HCT116 (cell line): Measurements from ENCODE around the gene ATP6V1G3. TPM values are rescaled to one million over a fixed set of nuclear protein-coding genes. Genes with fewer than 3 reads are reported as not detected.

Experiments
- ATAC-seq: fragments of 200-7000 bp; cut with Tn5 transposase; 2 replicates; pipeline ENCODE4 v1.9.1; 2020; ENCODE audit warnings: mild to moderate bottlenecking, moderate library complexity
- BruUV-seq: library from RNA; stranded (reverse); fragments of 400-500 nt; replicated peaks from 2 replicates; lab custom pipeline; 2021; lab: Mats Ljungman, UMichigan
- CTCF ChIA-PET: fragments of 300-600 bp; sonication (Branson Sonifier 250); formaldehyde crosslinking; loops from one replicate; lab custom pipeline; 2021; ENCODE audit warnings: antibody characterized with exemption; lab: Charles Lee
- POLR2A ChIA-PET: fragments of 300-600, 350-600 bp; sonication (Branson Sonifier 250); formaldehyde crosslinking; loops from one replicate; lab custom pipeline; 2021; ENCODE audit warnings: antibody characterized with exemption; lab: Charles Lee
- RAD21 ChIA-PET, 2 experiments: fragments of 300-600 bp; sonication (Branson Sonifier 250); formaldehyde crosslinking; loops; one replicate each; lab custom pipeline; 2023; ENCODE audit warnings: low total read pairs in 2 of 2; ENCODE audit not compliant: uncharacterized antibody in 2 of 2, unreplicated experiment in 2 of 2, low non-redundant PET in 1 of 2; lab: Charles Lee
- DNase-seq: peaks from one replicate; pipeline ENCODE4 v3.0.0-alpha.2; 2010; ENCODE audit warnings: low read depth, low spot score
- H2AFZ ChIP-seq: fragments of 200-600 bp; shearing (Covaris generic), sonication (generic); 2 replicates; pipeline ENCODE4 v1.6.1; 2017; ENCODE audit warnings: low read depth, mixed run types, mixed read lengths, antibody characterized with exemption, low read length; ENCODE audit not compliant: poor library complexity, severe bottlenecking
- H3K27ac ChIP-seq: 2 replicates; pipeline ENCODE4 v1.5.1; 2012; ENCODE audit warnings: low read depth, low read length
- H3K27me3 ChIP-seq: fragments of 200-600 bp; sonication (generic); 2 replicates; pipeline ENCODE4 v1.6.1; 2016; ENCODE audit warnings: mixed run types, low read length, mixed read lengths; ENCODE audit not compliant: insufficient read depth
- H3K36me3 ChIP-seq, 2 experiments: fragments of 200-500 bp in 1 of 2; fragments of 200-600 bp in 1 of 2; sonication (Bioruptor generic) in 1 of 2; sonication (generic) in 1 of 2; 2 replicates each; pipeline versions ENCODE4 v1.5.1 to v1.6.1; 2014 to 2016; ENCODE audit warnings: low read length in 2 of 2, inconsistent platforms in 1 of 2, mixed read lengths in 1 of 2, mixed run types in 1 of 2; ENCODE audit not compliant: insufficient read depth in 2 of 2, control insufficient read depth in 1 of 2
- H3K4me1 ChIP-seq, 2 experiments: fragments of 200-600 bp in 1 of 2; sonication (generic) in 1 of 2; 2 replicates each; pipeline versions ENCODE4 v1.5.1 to v1.6.1; 2012 to 2017; ENCODE audit warnings: low read length in 2 of 2, inconsistent platforms in 1 of 2, mild to moderate bottlenecking in 1 of 2, mixed read lengths in 1 of 2, mixed run types in 1 of 2, moderate library complexity in 1 of 2; ENCODE audit not compliant: insufficient read depth in 2 of 2, control insufficient read depth in 1 of 2
- H3K4me2 ChIP-seq: fragments of 200-600 bp; sonication (generic); 2 replicates; pipeline ENCODE4 v1.6.1; 2017; ENCODE audit warnings: mixed run types, low read length, mixed read lengths
- H3K4me3 ChIP-seq, 2 experiments: fragments of 200-600 bp in 1 of 2; sonication (generic) in 1 of 2; replicated peaks in 1 of 2; 2 replicates each; pipeline ENCODE4 v1.5.1; 2011 to 2016; ENCODE audit warnings: low read length in 2 of 2, control low read depth in 1 of 2, low read depth in 1 of 2, mild to moderate bottlenecking in 1 of 2, mixed read lengths in 1 of 2, mixed run types in 1 of 2
- H3K79me2 ChIP-seq: fragments of 200-600 bp; sonication (generic); 2 replicates; pipeline ENCODE4 v1.6.1; 2017; ENCODE audit warnings: mild to moderate bottlenecking, mixed run types, low read length, moderate library complexity, mixed read lengths; ENCODE audit not compliant: insufficient read depth
- H3K9ac ChIP-seq: fragments of 200-600 bp; sonication (generic); 2 replicates; pipeline ENCODE4 v1.6.1; 2016; ENCODE audit warnings: low read length, mixed read lengths
- H3K9me2 ChIP-seq: fragments of 200-600 bp; sonication (generic), shearing (Covaris generic); 2 replicates; pipeline ENCODE4 v1.6.1; 2017; ENCODE audit warnings: mixed run types, mild to moderate bottlenecking, moderate library complexity; ENCODE audit not compliant: insufficient read depth
- H3K9me3 ChIP-seq, 2 experiments: fragments of 200-500 bp in 1 of 2; fragments of 200-600 bp in 1 of 2; sonication (Bioruptor generic) in 1 of 2; sonication (generic) in 1 of 2; 2 replicates each; pipeline ENCODE4 v1.6.1; 2014 to 2017; ENCODE audit warnings: low read length in 2 of 2, mixed read lengths in 2 of 2, inconsistent platforms in 1 of 2, low read depth in 1 of 2, mild to moderate bottlenecking in 1 of 2, mixed run types in 1 of 2, moderate library complexity in 1 of 2; ENCODE audit not compliant: control insufficient read depth in 1 of 2, insufficient read depth in 1 of 2
- H4K20me1 ChIP-seq: fragments of 200-600 bp; sonication (generic), shearing (Covaris generic); 2 replicates; pipeline ENCODE4 v1.6.1; 2017; ENCODE audit warnings: mixed run types, mild to moderate bottlenecking, moderate library complexity; ENCODE audit not compliant: insufficient read depth
- ELF1 ChIP-seq: IDR thresholded peaks from 2 replicates; pipeline ENCODE4 v1.6.1; 2012; ENCODE audit warnings: low read depth, borderline replicate concordance
- EZH2phosphoT487 ChIP-seq: fragments of 200-600 bp; IDR thresholded peaks from 2 replicates; pipeline ENCODE4 v1.6.1; 2018; ENCODE audit warnings: antibody characterized with exemption, borderline replicate concordance
- JUND ChIP-seq: IDR thresholded peaks from 2 replicates; pipeline ENCODE4 v1.6.1; 2012
- POLR2A ChIP-seq: IDR thresholded peaks from 2 replicates; pipeline ENCODE4 v1.7.0; 2011; ENCODE audit warnings: borderline replicate concordance; ENCODE audit not compliant: insufficient read depth, insufficient read length; ENCODE audit errors: extremely low read depth
- POLR2AphosphoS5 ChIP-seq: IDR thresholded peaks from 2 replicates; pipeline ENCODE4 v1.6.1; 2011; ENCODE audit warnings: mild to moderate bottlenecking, low read depth, low read length, moderate library complexity
- SRF ChIP-seq: IDR thresholded peaks from 2 replicates; pipeline ENCODE4 v1.6.1; 2012; ENCODE audit warnings: low read depth
- ZNF274 ChIP-seq: fragments of 200-500 bp; sonication (Bioruptor generic); IDR thresholded peaks from 2 replicates; pipeline ENCODE4 v1.6.1; 2014; ENCODE audit warnings: mild to moderate bottlenecking, low read depth, low read length, inconsistent platforms
- intact Hi-C: fragments of 100-400 bp; cut with micrococcal nuclease; formaldehyde crosslinking; loops from 2 replicates; pipeline ENCODE4 v1.10.0; 2022
- total RNA-seq: library from RNA; stranded (reverse); gene quantifications from one replicate; pipeline ENCODE4 v1.2.1, GENCODE V29; 2021; ENCODE audit not compliant: unreplicated experiment
- TF ChIP-seq, protein P1 (sequence below): IDR thresholded peaks from 2 replicates; pipeline ENCODE4 v1.6.1; 2012
- TF ChIP-seq, protein P2 (sequence below), 3 experiments: fragments of 200-600 bp in 1 of 3; sonication (generic) in 1 of 3; IDR thresholded peaks in 2 of 3; conservative IDR thresholded peaks in 1 of 3; 2 replicates each; pipeline ENCODE4 v1.5.1; 2012 to 2017; ENCODE audit warnings: low read depth in 2 of 3, low read length in 2 of 3, antibody characterized with exemption in 1 of 3, borderline replicate concordance in 1 of 3, control low read depth in 1 of 3, mild to moderate bottlenecking in 1 of 3, mixed read lengths in 1 of 3, mixed run types in 1 of 3, moderate library complexity in 1 of 3; ENCODE audit not compliant: insufficient read depth in 1 of 3
- TF ChIP-seq, protein P3 (sequence below): IDR thresholded peaks from 2 replicates; pipeline ENCODE4 v1.6.1; 2012
- TF ChIP-seq, protein P4 (sequence below): IDR thresholded peaks from 2 replicates; pipeline ENCODE4 v1.6.1; 2012; ENCODE audit warnings: low read depth

The ATP6V1G3 gene
- total RNA-seq, 1 experiment from 2014 or later = not detected

DNA sequence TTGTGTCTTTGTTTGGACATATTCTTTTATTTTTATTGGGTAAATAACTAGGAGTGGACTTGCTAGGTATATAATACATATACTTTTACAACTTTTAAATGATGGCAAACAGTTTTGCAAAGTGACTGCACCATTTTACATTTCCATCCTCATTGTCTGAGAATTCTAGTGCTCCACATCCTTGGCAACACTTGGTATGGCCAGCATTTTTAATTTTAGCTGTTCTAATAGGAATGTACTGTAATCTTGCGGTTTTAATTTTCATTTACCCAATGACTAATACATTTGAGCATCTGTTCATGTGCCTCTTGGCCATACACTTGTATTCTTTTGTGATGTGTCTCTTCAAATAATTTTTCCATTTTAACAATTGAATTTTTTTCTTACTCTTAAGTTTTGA is 37.0 kb upstream of the ATP6V1G3 start:
- intact Hi-C loops = no loop called here
- Histone ChIP-seq H2AFZ (no peak overlapping the region), H3K79me2 (no peaks in the 10 kb centered on the region), H3K9ac (no peak overlapping the region), H3K4me2 (no peak overlapping the region), H3K4me1 (no peaks in the 10 kb centered on the region), H4K20me1 (no peaks in the 10 kb centered on the region), H3K4me3 (no peak overlapping the region), H3K9me3 (no peaks in the 10 kb centered on the region), H3K36me3 (no peaks in the 10 kb centered on the region), H3K27ac (no peak overlapping the region), H3K27me3 (no peaks in the 10 kb centered on the region), H3K9me2 (no peaks in the 10 kb centered on the region)
- CTCF ChIA-PET = no interaction called here
- BruUV-seq = no TSS peak
- TF ChIP-seq SRF = no peak
- no peak for TF ChIP-seq EZH2phosphoT487
- TF ChIP-seq, protein P1, sequence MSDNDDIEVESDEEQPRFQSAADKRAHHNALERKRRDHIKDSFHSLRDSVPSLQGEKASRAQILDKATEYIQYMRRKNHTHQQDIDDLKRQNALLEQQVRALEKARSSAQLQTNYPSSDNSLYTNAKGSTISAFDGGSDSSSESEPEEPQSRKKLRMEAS = no peak
- TF ChIP-seq ZNF274 = no peak
- TF ChIP-seq, protein P2, sequence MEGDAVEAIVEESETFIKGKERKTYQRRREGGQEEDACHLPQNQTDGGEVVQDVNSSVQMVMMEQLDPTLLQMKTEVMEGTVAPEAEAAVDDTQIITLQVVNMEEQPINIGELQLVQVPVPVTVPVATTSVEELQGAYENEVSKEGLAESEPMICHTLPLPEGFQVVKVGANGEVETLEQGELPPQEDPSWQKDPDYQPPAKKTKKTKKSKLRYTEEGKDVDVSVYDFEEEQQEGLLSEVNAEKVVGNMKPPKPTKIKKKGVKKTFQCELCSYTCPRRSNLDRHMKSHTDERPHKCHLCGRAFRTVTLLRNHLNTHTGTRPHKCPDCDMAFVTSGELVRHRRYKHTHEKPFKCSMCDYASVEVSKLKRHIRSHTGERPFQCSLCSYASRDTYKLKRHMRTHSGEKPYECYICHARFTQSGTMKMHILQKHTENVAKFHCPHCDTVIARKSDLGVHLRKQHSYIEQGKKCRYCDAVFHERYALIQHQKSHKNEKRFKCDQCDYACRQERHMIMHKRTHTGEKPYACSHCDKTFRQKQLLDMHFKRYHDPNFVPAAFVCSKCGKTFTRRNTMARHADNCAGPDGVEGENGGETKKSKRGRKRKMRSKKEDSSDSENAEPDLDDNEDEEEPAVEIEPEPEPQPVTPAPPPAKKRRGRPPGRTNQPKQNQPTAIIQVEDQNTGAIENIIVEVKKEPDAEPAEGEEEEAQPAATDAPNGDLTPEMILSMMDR (IDR thresholded peaks at IDR 0.05 in 2 of 3, conservative IDR thresholded peaks at IDR 0.05 in 1 of 3; ENCODE audit: borderline replicate concordance in 1 of 3, insufficient read depth in 1 of 3, low read depth in 2 of 3, low read length in 2 of 3) = no peak
- POLR2A ChIA-PET = no interaction called here
- RAD21 ChIA-PET = no interaction called here
- ATAC-seq = no peak
- no peak for DNase-seq

DNA sequence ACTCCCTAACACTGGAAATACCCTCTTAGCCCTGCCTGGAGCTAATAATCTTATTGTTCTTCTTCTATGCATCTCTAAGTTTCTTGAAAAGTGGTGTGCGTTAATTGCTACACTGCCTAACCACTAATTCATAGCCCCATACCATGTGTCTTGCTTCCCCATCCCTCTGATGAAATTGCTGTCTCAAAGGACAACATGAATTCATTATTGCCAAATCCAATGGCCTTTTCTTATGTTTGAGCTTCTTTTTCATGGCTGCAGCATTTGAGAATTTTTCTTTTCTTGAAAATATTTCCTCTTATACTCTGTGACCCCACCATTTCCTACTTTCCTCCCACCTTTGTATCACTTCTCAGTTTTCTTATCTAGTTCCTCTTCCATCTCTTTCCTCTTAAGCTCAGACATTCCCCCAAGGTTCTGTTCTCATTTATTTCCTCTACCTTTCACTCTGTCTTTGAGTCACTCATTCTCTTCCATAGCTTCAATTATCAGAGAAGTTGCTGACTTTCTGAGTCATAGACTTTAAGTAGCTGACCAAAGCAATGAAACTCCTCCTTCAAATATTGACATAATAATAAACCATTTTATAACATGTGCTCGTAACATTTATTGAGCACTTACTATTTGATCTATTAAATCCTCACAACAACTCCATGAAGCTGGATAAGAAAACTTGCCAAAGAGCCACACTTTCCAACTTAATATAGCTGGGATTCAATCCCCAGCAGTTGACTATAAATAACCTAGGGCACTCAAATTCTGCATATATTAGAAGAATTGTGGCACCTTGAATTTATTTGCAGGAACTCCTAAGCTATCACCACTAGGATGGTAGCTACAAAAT is 35.5 kb upstream of the ATP6V1G3 start:
- H3K4me3 ChIP-seq = no peak overlapping the region
- no peaks in the 10 kb centered on the region for H3K9me3 ChIP-seq
- ChIA-PET POLR2A (no interaction called here), CTCF (no interaction called here), RAD21 (no interaction called here)
- H4K20me1 ChIP-seq = no peaks in the 10 kb centered on the region
- intact Hi-C loops = no loop called here
- TF ChIP-seq, protein P3, sequence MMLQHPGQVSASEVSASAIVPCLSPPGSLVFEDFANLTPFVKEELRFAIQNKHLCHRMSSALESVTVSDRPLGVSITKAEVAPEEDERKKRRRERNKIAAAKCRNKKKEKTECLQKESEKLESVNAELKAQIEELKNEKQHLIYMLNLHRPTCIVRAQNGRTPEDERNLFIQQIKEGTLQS = no peak
- TF ChIP-seq, protein P4, sequence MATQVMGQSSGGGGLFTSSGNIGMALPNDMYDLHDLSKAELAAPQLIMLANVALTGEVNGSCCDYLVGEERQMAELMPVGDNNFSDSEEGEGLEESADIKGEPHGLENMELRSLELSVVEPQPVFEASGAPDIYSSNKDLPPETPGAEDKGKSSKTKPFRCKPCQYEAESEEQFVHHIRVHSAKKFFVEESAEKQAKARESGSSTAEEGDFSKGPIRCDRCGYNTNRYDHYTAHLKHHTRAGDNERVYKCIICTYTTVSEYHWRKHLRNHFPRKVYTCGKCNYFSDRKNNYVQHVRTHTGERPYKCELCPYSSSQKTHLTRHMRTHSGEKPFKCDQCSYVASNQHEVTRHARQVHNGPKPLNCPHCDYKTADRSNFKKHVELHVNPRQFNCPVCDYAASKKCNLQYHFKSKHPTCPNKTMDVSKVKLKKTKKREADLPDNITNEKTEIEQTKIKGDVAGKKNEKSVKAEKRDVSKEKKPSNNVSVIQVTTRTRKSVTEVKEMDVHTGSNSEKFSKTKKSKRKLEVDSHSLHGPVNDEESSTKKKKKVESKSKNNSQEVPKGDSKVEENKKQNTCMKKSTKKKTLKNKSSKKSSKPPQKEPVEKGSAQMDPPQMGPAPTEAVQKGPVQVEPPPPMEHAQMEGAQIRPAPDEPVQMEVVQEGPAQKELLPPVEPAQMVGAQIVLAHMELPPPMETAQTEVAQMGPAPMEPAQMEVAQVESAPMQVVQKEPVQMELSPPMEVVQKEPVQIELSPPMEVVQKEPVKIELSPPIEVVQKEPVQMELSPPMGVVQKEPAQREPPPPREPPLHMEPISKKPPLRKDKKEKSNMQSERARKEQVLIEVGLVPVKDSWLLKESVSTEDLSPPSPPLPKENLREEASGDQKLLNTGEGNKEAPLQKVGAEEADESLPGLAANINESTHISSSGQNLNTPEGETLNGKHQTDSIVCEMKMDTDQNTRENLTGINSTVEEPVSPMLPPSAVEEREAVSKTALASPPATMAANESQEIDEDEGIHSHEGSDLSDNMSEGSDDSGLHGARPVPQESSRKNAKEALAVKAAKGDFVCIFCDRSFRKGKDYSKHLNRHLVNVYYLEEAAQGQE = no peak
- no peak for TF ChIP-seq EZH2phosphoT487
- no peak for TF ChIP-seq JUND
- TF ChIP-seq SRF = no peak
- TF ChIP-seq POLR2A = no peak
- no peak for TF ChIP-seq ELF1
- no peak for TF ChIP-seq POLR2AphosphoS5
- H3K27ac ChIP-seq = no peak overlapping the region
- DNase-seq (no peak), ATAC-seq (no peak)
- H3K9ac ChIP-seq = no peak overlapping the region
- H3K79me2 ChIP-seq = no peaks in the 10 kb centered on the region
- no peaks in the 10 kb centered on the region for H3K36me3 ChIP-seq
- H2AFZ ChIP-seq = no peak overlapping the region
- no peak overlapping the region for H3K4me2 ChIP-seq
- no TSS peak for BruUV-seq
- H3K9me2 ChIP-seq = no peaks in the 10 kb centered on the region
- no peaks in the 10 kb centered on the region for H3K4me1 ChIP-seq
- no peaks in the 10 kb centered on the region for H3K27me3 ChIP-seq
